GM18520 (cell line): ENCODE data around the gene PARN.
"Not testable (repeated sequence)": the region's sequence is repeated elsewhere in the genome, so short reads cannot be mapped to it uniquely, and the experiment has no call there.

Experiments
- ATAC-seq: cut with Tn5 transposase; IDR thresholded peaks from one replicate; pipeline ENCODE4 v1.9.1; 2021; ENCODE audit not compliant: unreplicated experiment

The PARN gene

DNA sequence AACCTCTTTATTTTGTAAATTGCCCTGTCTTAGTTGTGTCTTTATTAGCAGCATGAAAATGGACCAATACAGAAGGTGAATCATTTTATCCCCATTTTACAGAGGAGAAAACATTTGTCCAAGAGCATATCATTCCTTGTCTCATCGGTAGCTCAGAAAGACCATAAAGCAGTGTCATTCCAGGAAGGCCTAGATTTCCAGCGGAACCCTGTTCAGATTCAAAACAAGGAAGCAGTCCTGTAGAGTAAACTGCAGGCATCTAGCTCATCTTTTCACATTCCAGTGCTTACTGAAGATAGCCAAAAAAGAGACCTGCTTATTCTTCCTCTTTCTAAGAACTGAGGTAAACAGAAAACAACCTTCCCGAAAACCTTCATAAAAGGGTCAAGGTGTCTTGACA is 54.0 kb downstream of the PARN start:
- ATAC-seq = no peak

DNA sequence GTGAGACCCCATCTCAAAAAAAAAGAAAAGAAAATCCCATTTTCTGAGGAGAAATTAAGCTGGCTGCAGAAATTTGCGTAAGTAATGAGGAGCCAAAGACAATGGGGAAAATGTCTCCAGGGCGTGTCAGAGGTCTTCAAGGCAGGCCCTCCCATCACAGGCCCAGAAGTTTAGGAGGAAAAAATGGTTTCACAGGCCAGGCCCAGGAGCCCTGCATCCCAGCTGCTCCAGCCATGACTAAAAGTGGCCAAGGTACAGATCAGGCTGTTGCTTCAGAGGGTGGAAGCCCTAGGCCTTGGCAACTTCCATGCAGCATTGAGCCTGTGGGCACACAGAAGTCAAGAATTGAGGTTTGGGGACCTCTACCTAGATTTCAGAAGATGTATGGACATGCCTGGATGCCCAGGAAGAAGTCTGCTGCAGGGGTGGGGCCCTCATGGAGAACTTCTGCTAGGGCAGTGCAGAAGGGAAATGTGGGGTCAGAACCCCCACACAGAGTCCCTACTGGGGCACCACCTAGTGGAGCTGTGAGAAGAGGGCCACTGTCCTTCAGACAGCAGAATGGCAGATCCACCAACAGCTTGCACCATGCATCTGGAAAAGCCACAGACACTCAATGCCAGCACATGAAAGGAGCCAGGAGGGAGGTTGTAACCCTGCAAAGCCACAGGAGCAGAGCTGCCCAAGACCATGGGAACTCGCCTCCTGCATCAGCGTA is 55.2 kb downstream of the PARN start:
- ATAC-seq = not testable (repeated sequence)

DNA sequence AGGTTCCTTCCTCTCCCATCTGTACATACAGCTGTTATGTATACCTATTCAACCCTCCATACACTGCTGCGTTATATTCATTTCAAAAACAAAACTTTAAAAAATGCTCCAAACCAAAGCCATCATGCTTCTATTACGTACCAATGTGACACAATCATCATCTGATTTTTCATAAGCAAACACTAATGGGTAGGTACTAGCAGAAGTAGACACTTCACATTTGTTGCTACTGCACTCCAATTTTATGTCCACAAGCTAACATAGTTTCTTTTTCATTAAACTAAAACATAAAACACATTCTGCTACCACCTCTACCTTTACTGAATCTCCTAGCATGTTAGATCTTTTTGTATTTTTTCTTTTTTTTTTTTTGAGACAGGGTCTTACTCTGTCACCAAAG is 57.5 kb downstream of the PARN start:
- ATAC-seq = no peak

DNA sequence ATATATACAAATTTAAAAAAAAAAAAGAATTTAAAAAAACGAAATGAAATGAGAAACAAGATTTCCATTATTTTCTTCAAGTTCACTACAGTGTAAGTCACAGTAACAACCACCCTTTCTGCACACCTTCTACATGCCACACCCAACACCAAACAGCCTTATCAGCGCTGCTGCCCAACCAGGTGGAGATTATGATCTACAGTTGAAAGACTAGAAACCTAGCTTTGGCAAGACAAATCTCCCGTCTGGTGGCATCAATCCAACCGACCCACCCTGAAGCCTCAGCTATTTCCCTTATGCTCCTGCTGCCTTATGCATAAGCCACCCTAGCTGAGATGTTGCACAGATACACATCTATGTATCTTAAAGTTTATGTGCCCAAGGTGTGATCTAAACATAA is 60.8 kb downstream of the PARN start:
- no peak for ATAC-seq

DNA sequence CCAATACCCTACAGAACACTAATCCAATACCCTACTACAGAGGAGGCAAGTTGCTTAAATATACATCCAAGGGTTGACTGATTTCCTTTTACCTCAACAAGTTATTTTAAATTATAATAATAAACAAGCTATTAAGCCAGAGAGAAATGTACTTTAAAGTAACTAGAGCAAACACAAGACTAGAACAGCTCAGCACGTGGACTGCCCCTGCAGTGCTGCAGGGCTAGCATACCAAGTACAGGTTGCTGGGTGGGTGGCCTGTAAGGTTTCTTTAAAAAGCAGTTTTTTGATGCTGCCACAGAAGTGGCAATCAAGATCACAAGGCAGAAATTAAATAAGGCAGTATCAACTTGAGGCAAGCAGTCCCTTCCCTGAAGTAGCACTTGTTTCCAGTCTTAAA is 63.5 kb downstream of the PARN start:
- no peak for ATAC-seq

DNA sequence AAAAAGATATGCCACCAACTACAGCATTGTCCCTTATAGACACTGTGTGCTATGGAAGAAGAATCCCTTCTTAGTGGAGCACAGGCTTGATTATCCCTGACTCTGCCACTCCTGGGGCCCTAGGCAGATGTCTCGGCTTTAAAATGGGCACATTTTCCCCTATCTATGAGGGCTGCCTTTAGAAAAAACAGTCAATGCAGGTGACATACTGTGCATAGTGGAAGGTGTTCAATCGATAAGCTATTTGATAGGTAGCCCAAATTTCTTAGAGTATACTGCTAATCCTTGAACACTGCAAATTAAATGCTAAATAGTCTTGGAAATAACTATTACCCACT is 64.4 kb downstream of the PARN start:
- no peak for ATAC-seq

DNA sequence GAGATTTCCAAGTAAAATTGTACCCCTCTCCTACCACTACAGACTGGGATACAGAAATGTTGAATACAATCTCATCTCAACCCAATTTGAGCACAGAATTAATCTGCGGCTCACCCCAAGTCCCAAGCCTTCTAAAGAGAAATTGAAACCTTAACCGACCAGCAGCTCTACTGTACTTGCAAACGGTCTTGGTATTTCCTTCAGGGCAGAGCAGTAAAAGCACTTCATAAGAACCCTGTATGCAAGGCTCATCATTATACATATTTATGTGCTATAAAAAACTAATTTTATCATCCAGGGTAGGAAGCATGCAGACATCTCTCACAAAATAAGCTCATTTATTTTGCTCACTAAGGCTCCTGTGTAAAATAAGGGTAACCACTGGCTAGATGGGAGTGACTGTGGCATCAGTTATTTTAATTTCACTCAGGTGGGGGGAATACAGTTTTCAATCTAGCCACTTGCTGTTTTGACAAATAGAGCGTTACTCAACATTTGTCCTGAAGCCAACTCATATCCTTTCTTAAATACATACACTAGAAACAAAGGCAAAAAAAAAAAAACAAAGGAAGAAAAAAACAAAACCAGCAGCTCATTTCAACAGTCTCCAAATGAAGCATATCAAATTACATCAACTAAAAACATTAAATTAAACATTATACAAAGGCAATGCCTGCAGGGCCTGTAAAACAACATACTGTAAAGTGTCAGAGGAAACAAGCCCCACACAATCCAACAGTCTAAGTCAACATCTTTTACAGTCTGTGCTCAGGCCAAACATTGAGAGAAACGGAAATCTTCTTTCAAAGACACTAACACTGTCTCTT is 65.0 kb downstream of the PARN start:
- no peak for ATAC-seq

DNA sequence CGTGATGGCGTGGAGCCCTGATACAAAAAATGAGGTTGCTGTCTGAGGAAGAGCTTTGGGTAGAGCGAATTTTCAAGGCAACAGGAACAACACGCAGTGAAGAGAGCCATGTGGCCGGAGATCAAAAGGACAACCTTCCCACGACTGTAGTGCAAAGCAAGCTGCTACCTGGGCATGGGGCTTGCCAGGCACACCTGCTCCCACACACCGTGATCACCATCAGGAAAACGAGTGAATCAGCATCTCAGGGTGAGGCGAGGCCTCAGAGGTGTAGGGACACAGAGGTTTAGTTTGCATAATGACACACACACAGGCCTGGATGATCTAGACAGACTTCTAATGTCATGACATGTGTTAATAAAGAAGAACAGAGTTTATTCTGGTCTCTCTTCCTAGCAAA is 65.7 kb downstream of the PARN start:
- ATAC-seq = no peak

DNA sequence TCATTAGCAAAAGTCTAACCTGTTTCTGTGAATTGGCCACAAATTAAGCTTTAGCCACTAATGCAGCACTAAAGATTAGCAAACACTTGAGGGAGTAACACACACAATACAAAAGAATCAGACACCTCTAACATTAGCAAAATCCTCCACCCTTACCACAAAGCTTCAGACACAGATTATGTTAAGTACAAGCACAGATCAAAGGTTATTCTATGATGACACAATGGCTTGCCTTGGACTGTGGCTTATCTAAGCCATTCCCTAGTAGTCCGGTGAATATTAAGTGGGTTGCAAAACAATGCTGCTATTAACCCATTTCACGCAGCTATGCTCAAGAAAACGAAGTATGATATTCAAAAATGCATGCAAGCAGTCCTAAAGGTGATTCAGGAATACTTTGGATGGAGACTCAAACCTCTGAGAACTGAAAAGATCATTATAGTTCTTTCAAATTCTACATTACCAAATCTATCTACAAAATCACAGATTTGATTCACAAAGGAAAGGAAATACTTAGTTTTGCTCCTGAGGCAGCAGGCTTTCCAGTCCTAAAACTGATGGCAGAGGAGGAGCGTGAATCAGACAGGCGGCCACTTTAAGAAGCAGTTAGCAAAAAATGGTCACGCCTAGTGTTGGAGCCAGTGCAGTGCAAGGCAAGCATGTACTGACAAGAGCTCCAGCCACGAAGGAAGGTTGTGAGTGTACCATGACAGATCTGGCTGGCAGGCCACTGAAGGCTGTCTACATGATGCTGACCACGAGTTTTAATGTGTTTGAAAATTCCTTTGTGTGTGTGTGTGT is 67.2 kb downstream of the PARN start:
- no peak for ATAC-seq

DNA sequence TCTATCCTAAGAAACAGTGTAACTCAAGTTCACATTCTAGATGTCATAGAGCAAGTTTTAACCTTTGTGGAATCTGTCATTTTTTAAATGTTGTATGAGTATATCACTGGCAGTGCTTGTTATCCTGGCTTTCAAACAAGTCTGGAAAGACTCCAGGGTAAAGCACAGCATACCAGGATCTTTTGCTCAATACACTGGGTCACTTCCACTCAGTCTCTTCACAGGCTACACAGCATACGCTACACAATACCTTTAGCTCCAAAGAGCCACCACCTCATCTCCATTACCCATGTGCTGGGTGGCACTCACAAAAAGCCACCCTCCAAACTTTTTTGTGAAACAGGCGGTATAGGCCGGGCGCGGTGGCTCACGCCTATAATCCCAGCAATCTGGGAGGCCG is 69.5 kb downstream of the PARN start:
- no peak for ATAC-seq

DNA sequence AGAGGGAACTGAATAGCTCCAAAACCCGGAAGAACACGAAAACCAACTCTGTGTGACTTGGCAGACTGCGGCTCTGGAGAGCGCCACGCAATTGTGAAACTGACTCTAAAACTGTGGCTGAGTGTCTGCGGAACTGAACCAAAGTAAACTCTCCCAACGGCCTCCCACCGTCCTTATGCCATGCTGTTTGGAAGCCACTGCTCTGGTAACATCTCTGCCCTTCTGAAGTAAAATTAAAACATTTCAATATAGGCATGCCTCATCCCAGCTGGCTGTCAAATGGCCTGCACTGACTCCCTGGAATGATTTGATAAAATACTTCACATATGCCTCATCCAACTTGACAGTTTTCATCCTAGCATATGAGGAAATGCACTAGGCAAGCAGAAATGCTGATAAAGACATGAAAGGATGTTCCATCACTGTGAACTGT is 70.2 kb downstream of the PARN start:
- no peak for ATAC-seq

DNA sequence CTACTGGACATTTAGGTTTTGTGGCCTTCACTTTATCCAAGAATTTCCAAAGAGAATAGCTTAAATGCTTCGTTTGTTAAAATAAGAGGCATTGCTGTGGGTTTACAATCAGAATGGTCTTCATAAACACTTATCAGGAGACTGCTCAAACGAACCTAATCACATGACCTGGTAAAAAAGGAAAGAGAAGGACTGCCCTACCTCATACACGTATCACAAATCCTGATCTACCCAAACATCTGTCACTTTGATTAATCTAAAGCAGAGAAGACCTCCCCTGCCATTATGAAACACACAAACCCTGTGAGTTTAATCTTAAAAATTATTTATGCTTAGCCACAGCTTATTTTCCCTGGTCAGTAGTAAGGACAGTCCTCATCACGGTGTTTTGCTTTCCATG is 76.6 kb downstream of the PARN start:
- ATAC-seq = no peak

DNA sequence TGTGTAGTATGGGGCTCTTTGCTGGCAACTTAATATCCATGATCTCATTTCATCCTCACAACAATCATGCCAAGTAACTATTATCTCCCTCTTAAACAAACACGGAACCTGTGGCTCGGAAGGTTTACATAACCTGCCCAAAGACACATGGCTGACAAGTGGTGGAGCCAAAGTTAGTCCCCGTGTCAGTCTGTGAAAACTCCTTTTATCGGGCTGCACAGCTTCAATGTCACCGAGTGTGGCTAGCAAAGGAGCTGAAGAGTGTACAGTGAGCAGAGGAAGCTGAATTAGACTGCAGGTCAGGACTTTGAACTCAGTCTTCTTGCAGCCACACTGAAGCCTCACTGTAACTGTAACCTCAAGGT is 80.3 kb downstream of the PARN start:
- ATAC-seq = no peak

DNA sequence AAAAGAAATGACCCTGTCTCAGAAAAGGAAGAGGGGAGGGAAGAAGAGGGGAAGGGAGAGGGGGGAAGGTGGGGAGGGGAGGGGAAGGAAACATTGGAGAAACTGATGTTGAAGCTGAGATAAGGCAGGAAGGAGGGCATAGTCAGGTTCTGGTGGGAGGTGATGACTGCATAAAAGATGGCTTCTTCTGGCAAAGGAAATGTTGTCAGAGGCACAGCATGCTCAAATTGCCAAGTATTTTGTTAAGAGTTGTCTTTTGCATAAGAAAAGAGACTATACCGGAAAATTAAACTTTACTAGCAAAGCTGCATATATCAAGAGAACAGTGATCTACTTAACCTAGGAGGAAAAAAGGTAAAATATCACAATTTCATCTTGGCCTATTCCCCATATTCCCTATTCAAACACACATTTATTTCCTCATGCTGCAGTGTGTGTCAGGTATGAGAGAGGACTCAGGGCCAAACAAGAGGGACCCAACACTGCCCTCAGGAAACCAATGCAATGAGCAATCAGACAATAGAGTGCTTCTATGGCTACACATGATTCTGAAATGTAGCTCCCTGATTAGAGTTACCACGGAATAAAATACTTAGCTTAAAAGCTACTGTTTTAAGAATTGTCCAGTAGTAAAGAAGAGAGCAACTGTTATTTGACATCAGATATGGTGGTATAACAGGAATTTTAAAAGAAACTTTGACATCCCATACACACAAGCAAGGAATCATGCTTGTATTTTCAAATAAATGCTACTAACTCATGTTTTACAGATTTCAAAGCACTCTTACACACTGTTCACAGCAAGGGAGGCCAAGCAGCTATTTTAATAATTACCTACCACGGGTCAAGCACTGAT is 80.9 kb downstream of the PARN start:
- no peak for ATAC-seq

DNA sequence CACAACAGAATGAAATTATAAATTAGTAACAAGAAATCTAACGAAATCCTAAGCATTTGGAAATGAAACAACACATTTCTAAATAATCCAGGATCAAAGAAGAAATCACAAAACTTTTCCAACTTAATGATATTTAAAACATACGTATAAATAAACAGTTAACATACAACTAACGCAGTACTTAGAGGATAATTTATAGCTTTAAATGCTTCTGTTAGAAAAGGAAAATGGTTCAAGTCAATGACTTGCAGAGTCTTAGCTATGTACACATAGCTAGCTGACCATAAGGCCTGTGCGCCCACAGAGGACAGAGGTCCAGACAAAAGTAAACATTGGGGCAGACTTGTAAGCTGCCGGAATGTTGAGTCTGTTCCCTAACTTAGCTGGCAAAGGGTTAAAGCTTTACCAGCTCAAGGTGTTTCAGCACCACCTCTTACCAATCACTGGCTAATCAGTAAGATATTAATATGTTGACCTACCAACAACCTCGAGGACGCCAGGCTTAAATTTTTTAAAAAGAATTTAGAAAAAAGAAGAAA is 84.6 kb downstream of the PARN start:
- no peak for ATAC-seq

DNA sequence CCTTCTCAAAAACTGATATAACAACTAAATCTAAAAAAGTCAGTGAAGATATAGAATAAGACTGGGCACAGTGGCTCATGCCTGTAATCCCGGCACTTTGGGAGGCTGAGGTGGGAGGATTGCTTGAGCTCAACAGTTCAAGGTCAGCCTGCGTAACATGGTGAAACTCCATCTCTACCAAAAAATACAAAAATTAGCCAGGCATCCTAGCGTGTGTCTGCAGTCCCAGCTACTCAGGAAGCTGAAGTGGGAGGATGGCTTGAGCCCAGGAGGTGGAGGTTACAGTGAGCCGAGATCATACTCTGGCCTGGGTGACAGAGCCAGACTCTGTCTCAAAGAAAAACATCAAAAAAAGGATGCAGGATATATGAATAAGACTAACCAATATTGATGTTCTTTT is 85.2 kb downstream of the PARN start:
- not testable (repeated sequence) for ATAC-seq

DNA sequence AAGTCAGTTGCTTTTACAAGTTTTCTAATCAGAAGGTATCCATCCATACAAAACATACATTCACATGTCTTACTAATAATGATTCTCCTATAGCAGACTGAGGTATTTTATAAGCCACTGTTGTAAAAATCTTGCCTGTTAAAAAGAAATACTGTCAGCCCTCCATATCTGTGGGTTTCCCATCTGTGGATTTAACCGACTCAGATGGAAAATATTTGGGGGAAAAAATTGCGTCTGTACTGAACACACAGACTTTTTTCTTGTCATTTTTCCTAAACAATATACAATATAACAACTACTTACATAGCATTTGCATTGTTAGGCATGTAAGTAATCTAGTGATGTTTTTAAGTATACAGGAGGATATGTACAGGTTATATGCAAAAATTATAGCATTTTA is 90.4 kb downstream of the PARN start:
- no peak for ATAC-seq

DNA sequence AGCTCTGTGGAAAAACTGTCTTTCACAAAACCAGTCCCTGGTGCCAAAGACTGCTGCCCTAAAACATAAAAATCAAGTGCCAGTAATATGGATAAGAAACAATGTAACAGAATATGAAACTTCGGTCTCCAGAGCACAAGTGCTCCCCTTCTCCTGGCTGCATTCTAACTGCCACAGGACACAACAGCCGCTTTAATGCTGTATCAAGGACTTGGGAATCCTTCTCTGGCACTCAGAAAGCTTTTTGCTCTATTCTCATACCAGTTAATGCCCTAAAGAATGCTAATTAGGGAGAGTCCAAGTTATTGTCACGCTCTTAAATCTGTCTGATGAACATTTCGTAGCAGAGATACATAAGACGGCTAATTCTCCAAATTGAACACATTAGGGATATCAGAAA is 90.9 kb downstream of the PARN start:
- no peak for ATAC-seq

DNA sequence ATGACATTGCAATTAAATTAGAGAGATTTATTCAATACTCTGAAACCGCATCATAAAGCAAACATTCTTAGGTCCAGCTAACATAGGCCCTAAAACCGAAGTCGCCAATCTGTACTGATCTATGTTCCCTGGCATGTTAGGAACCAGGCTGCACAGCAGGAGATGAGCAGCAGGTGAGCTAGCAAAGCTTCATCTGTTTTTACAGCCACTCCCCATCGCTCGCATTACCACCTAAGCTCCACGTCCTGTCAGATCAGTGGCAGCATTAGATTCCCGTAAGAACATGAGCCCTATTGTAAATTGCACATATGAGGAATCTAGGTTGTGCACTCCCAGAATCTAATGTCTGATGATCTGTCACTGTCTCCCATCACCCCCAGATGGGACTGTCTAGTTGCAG is 91.5 kb downstream of the PARN start:
- no peak for ATAC-seq

DNA sequence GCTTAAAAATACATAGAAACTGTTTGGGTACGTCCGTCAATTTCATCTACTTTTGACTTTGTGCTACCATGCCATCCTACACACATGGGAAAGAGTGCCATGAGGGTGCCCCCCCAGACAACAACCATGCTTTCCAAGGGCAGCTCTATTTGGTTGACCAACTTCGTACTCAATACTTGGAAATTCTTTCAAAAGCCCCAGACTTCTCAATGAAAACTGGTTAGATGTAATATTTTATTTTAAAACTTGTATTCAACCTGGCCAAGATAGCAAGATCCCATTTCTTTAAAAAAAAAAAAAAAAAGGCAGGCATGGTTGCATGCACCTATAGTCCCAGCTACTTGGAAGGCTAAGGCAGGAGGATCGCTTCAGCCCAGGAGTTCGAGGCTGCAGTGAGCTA is 98.4 kb downstream of the PARN start:
- no peak for ATAC-seq

DNA sequence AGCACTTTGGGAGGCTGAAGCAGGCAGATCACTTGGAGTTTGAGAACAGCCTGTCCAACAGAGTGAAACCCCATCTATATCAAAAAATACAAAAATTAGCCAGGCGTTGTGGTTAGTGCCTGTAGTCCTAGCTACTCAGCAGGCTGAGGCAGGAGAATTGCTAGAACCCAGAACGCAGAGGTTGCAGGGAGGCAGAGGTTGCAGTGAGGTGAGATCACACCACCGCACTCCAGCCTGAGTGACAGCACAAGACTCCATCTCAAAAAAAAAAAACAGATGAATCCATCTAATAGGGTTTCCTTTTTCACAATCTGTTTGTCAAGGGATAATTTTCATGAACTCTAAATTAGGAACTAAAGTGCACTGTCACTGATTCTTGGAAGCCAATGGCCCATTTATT is 99.0 kb downstream of the PARN start:
- no peak for ATAC-seq
